HG02938 (cell line): Measurements from ENCODE around the gene SATL1.
"Not testable (repeated sequence)": the region's sequence is repeated elsewhere in the genome, so short reads cannot be mapped to it uniquely, and the experiment has no call there.

Experiments
- ATAC-seq: cut with Tn5 transposase; IDR thresholded peaks from one replicate; pipeline ENCODE4 v1.9.1; 2021; ENCODE audit warnings: mild to moderate bottlenecking, moderate library complexity; ENCODE audit not compliant: unreplicated experiment

Gene SATL1

GRCh38 chrX:85112293-85112692 is 131.3 kb downstream of the SATL1 start:
- no peak for ATAC-seq

- ATAC-seq = no peak
Observed at GRCh38 chrX:85111347-85111746, 132.2 kb downstream of the SATL1 start.

GRCh38 chrX:85109235-85109634 is 134.3 kb downstream of the SATL1 start:
- no peak for ATAC-seq

- ATAC-seq = no peak
Observed at GRCh38 chrX:85108165-85108564, 135.4 kb downstream of the SATL1 start.

GRCh38 chrX:85107407-85107806 is 136.2 kb downstream of the SATL1 start:
- no peak for ATAC-seq

- ATAC-seq = no peak
Observed at GRCh38 chrX:85089321-85089840, 154.2 kb downstream of the SATL1 start.

- ATAC-seq = peak; percentile 78
Observed at GRCh38 chrX:85084770-85085393, 158.7 kb downstream of the SATL1 start.

- not testable (repeated sequence) for ATAC-seq
Observed at GRCh38 chrX:85077247-85077646, 166.3 kb downstream of the SATL1 start.

GRCh38 chrX:85065512-85066198 is 177.9 kb downstream of the SATL1 start:
- ATAC-seq = peak; percentile 93

GRCh38 chrX:85052636-85053343 is 190.8 kb downstream of the SATL1 start:
- no peak for ATAC-seq

- no peak for ATAC-seq
Observed at GRCh38 chrX:85052205-85052604, 191.4 kb downstream of the SATL1 start.

GRCh38 chrX:85051627-85052026 is 192.0 kb downstream of the SATL1 start:
- no peak for ATAC-seq
